Measurements from ENCODE around the gene VGLL2. TPM values are rescaled to one million over a fixed set of nuclear protein-coding genes. Genes with fewer than 3 reads are reported as not detected.

The VGLL2 gene
- total and polyA plus RNA-seq, 2 donors (not counting 1 experiment from before 2014, with no cell fraction given) = not detected

- no peak overlapping the region for H2AFZ ChIP-seq (ENCODE audit: low read length)
- H3K4me1 ChIP-seq (ENCODE audit: control insufficient read depth, extremely low read depth, insufficient read depth, low read length) = no peaks in the 10 kb centered on the region
- no peaks in the 10 kb centered on the region for H3K9me3 ChIP-seq (ENCODE audit: control insufficient read depth, insufficient read depth, low read depth, low read length)
- no peak overlapping the region for H3K4me2 ChIP-seq (ENCODE audit: extremely low read depth, insufficient read depth, low read length)
- no peaks in the 10 kb centered on the region for H3K79me2 ChIP-seq (ENCODE audit: control insufficient read depth, insufficient read depth, low read length)
- no peak overlapping the region for H3K9ac ChIP-seq (ENCODE audit: insufficient read depth, low read length)
- no peaks in the 10 kb centered on the region for H4K20me1 ChIP-seq (ENCODE audit: control insufficient read depth, extremely low read depth, insufficient read depth, low read length)
- H3K36me3 ChIP-seq (ENCODE audit: control insufficient read depth, insufficient read depth, low read length) = no peaks in the 10 kb centered on the region
- no peak overlapping the region for H3K27ac ChIP-seq (ENCODE audit: insufficient read depth, low read length)
- TF ChIP-seq CTCF (conservative IDR thresholded peaks at IDR 0.05 in 1 of 2, IDR thresholded peaks at IDR 0.05 in 1 of 2; ENCODE audit: low read depth in 1 of 2, low read length in 2 of 2) (no peak), EZH2 (IDR thresholded peaks at IDR 0.05; ENCODE audit: low read length, missing control alignments) (no peak)
- H3K4me3 ChIP-seq (replicated peaks in 1 of 4; ENCODE audit: control extremely low read depth in 1 of 4, insufficient read depth in 1 of 4, low read depth in 3 of 4, low read length in 4 of 4) = no peak overlapping the region
- no peak for DNase-seq (ENCODE audit: low read depth in 2 of 2)
- H3K27me3 ChIP-seq (ENCODE audit: control insufficient read depth, insufficient read depth, low read length) = no peaks in the 10 kb centered on the region
Observed at GRCh38 chr6:117227245-117227962, 38.0 kb upstream of the VGLL2 start.

GRCh38 chr6:117228202-117228601 lies 37.2 kb upstream of the VGLL2 start:
- TF ChIP-seq EZH2 (IDR thresholded peaks at IDR 0.05; ENCODE audit: low read length, missing control alignments) = no peak
- no peak for TF ChIP-seq CTCF (conservative IDR thresholded peaks at IDR 0.05 in 1 of 2, IDR thresholded peaks at IDR 0.05 in 1 of 2; ENCODE audit: low read depth in 1 of 2, low read length in 2 of 2)
- Histone ChIP-seq H3K9me3 (ENCODE audit: control insufficient read depth, insufficient read depth, low read depth, low read length) (no peaks in the 10 kb centered on the region), H3K27ac (ENCODE audit: insufficient read depth, low read length) (no peak overlapping the region)

GRCh38 chr6:117229870-117230269 lies 35.5 kb upstream of the VGLL2 start:
- H3K4me1 ChIP-seq (ENCODE audit: control insufficient read depth, extremely low read depth, insufficient read depth, low read length) = no peaks in the 10 kb centered on the region
- TF ChIP-seq EZH2 (IDR thresholded peaks at IDR 0.05; ENCODE audit: low read length, missing control alignments) = no peak
- TF ChIP-seq CTCF (conservative IDR thresholded peaks at IDR 0.05 in 1 of 2, IDR thresholded peaks at IDR 0.05 in 1 of 2; ENCODE audit: low read depth in 1 of 2, low read length in 2 of 2) = no peak
- H3K9me3 ChIP-seq (ENCODE audit: control insufficient read depth, insufficient read depth, low read depth, low read length) = no peaks in the 10 kb centered on the region
- DNase-seq (ENCODE audit: low read depth in 2 of 2) = no peak
- H3K4me3 ChIP-seq (replicated peaks in 1 of 4; ENCODE audit: control extremely low read depth in 1 of 4, insufficient read depth in 1 of 4, low read depth in 3 of 4, low read length in 4 of 4) = no peak overlapping the region
- no peaks in the 10 kb centered on the region for H3K79me2 ChIP-seq (ENCODE audit: control insufficient read depth, insufficient read depth, low read length)
- H2AFZ ChIP-seq (ENCODE audit: low read length) = no peak overlapping the region
- no peak overlapping the region for H3K9ac ChIP-seq (ENCODE audit: insufficient read depth, low read length)
- H3K27ac ChIP-seq (ENCODE audit: insufficient read depth, low read length) = no peak overlapping the region
- H3K4me2 ChIP-seq (ENCODE audit: extremely low read depth, insufficient read depth, low read length) = no peak overlapping the region
- no peaks in the 10 kb centered on the region for H4K20me1 ChIP-seq (ENCODE audit: control insufficient read depth, extremely low read depth, insufficient read depth, low read length)
- H3K27me3 ChIP-seq (ENCODE audit: control insufficient read depth, insufficient read depth, low read length) = no peaks in the 10 kb centered on the region
- no peaks in the 10 kb centered on the region for H3K36me3 ChIP-seq (ENCODE audit: control insufficient read depth, insufficient read depth, low read length)

More at GRCh38 chr6:117228202-117228601, 37.2 kb upstream of the VGLL2 start:
- Histone ChIP-seq H3K4me2 (ENCODE audit: extremely low read depth, insufficient read depth, low read length) (no peak overlapping the region), H3K4me3 (replicated peaks in 1 of 4; ENCODE audit: control extremely low read depth in 1 of 4, insufficient read depth in 1 of 4, low read depth in 3 of 4, low read length in 4 of 4) (no peak overlapping the region), H2AFZ (ENCODE audit: low read length) (no peak overlapping the region), H3K36me3 (ENCODE audit: control insufficient read depth, insufficient read depth, low read length) (no peaks in the 10 kb centered on the region), H4K20me1 (ENCODE audit: control insufficient read depth, extremely low read depth, insufficient read depth, low read length) (no peaks in the 10 kb centered on the region), H3K27me3 (ENCODE audit: control insufficient read depth, insufficient read depth, low read length) (no peaks in the 10 kb centered on the region), H3K79me2 (ENCODE audit: control insufficient read depth, insufficient read depth, low read length) (no peaks in the 10 kb centered on the region), H3K4me1 (ENCODE audit: control insufficient read depth, extremely low read depth, insufficient read depth, low read length) (no peaks in the 10 kb centered on the region), H3K9ac (ENCODE audit: insufficient read depth, low read length) (no peak overlapping the region)
- DNase-seq (ENCODE audit: low read depth in 2 of 2) = no peak
